GM10266 (cell line): ENCODE results near the gene CORO7.
"Not testable (repeated sequence)": the region's sequence is repeated elsewhere in the genome, so short reads cannot be mapped to it uniquely, and the experiment has no call there.

Source experiments
- DNase-seq: peaks from one replicate; pipeline ENCODE4 v3.0.0; 2012; ENCODE audit errors: extremely low spot score
- CTCF ChIP-seq: IDR thresholded peaks from 2 replicates; pipeline ENCODE4 v1.5.1; 2012; ENCODE audit warnings: mild to moderate bottlenecking, low read depth; ENCODE audit not compliant: control insufficient read depth, insufficient read depth; ENCODE audit errors: missing control alignments

CORO7 gene

GRCh38 chr16:4347765-4348509 lies 68.5 kb downstream of the CORO7 start:
- DNase-seq: no peak
- TF ChIP-seq CTCF: no peak

GRCh38 chr16:4347010-4347409 lies 69.4 kb downstream of the CORO7 start:
- no peak for TF ChIP-seq CTCF
- no peak for DNase-seq

GRCh38 chr16:4345836-4346781 lies 70.3 kb downstream of the CORO7 start:
- TF ChIP-seq CTCF: no peak
- no peak for DNase-seq

- DNase-seq: no peak
Measured at GRCh38 chr16:4344983-4345835, 71.2 kb downstream of the CORO7 start.

GRCh38 chr16:4344300-4344982 lies 72.0 kb downstream of the CORO7 start:
- not testable (repeated sequence) for DNase-seq

More at GRCh38 chr16:4344983-4345835, 71.2 kb downstream of the CORO7 start:
- TF ChIP-seq CTCF: no peak

GRCh38 chr16:4342866-4343744 lies 73.3 kb downstream of the CORO7 start:
- DNase-seq: no peak
- no peak for TF ChIP-seq CTCF
